ENCODE measurements around the gene CELF1. TPM values are rescaled to one million over a fixed set of nuclear protein-coding genes. Genes with fewer than 3 reads are reported as not detected.

CELF1 gene
- polyA plus RNA-seq, 1 donor from 2014 or later = 209 TPM

GRCh38 chr11:47509077-47509536 lies 43.8 kb downstream of the CELF1 start:
- H3K27me3 ChIP-seq (ENCODE audit: insufficient read depth, low read depth, low read length) = no peaks in the 10 kb centered on the region
- H3K79me2 ChIP-seq (replicated peaks; ENCODE audit: insufficient read depth, low read length) = peaks cover 60% of the 10 kb centered on the region
- H4K20me1 ChIP-seq (ENCODE audit: insufficient read depth) = no peaks in the 10 kb centered on the region
- H3K9ac ChIP-seq (ENCODE audit: low read length) = no peak overlapping the region
- H3K4me3 ChIP-seq (ENCODE audit: low read length) = no peak overlapping the region
- H3K4me2 ChIP-seq (ENCODE audit: low read length) = no peak overlapping the region
- no peaks in the 10 kb centered on the region for H3K36me3 ChIP-seq (ENCODE audit: insufficient read depth, low read length)
- no peaks in the 10 kb centered on the region for H3F3A ChIP-seq (ENCODE audit: insufficient read depth, low read length, poor library complexity, severe bottlenecking)
- TF ChIP-seq EP300 (conservative IDR thresholded peaks at IDR 0.05; ENCODE audit: poor library complexity, severe bottlenecking) (no peak), RAD21 (conservative IDR thresholded peaks at IDR 0.05) (no peak), SMC3 (conservative IDR thresholded peaks at IDR 0.05; ENCODE audit: poor library complexity) (no peak), POLR2AphosphoS5 (IDR thresholded peaks at IDR 0.05) (no peak), REST (IDR thresholded peaks at IDR 0.05; ENCODE audit: borderline replicate concordance) (no peak), EZH2 (IDR thresholded peaks at IDR 0.05; ENCODE audit: borderline replicate concordance, insufficient read depth, low read length, poor library complexity, severe bottlenecking) (no peak), CTCF (IDR thresholded peaks at IDR 0.05; ENCODE audit: poor library complexity, severe bottlenecking) (no peak), MXI1 (conservative IDR thresholded peaks at IDR 0.05; ENCODE audit: poor library complexity, severe bottlenecking) (no peak)
- H3K9me2 ChIP-seq (ENCODE audit: insufficient read depth, low read length) = no peaks in the 10 kb centered on the region
- H3K27ac ChIP-seq (ENCODE audit: low read length) = no peak overlapping the region
- no peak overlapping the region for H2AFZ ChIP-seq (ENCODE audit: low read depth, low read length)
- H3K9me3 ChIP-seq (ENCODE audit: low read length) = no peaks in the 10 kb centered on the region

- Histone ChIP-seq H3K27me3 (ENCODE audit: insufficient read depth, low read depth, low read length) (no peaks in the 10 kb centered on the region), H3K27ac (ENCODE audit: low read length) (no peak overlapping the region), H3K9me3 (ENCODE audit: low read length) (no peaks in the 10 kb centered on the region), H2AFZ (ENCODE audit: low read depth, low read length) (no peak overlapping the region), H3K4me2 (ENCODE audit: low read length) (no peak overlapping the region), H3K4me3 (ENCODE audit: low read length) (no peak overlapping the region), H3K9me2 (ENCODE audit: insufficient read depth, low read length) (no peaks in the 10 kb centered on the region), H3F3A (ENCODE audit: insufficient read depth, low read length, poor library complexity, severe bottlenecking) (no peaks in the 10 kb centered on the region), H3K36me3 (ENCODE audit: insufficient read depth, low read length) (no peaks in the 10 kb centered on the region), H4K20me1 (ENCODE audit: insufficient read depth) (no peaks in the 10 kb centered on the region), H3K9ac (ENCODE audit: low read length) (no peak overlapping the region), H3K79me2 (replicated peaks; ENCODE audit: insufficient read depth, low read length) (peaks cover 63% of the 10 kb centered on the region)
- TF ChIP-seq REST (IDR thresholded peaks at IDR 0.05; ENCODE audit: borderline replicate concordance) = no peak
- TF ChIP-seq EP300 (conservative IDR thresholded peaks at IDR 0.05; ENCODE audit: poor library complexity, severe bottlenecking) = no peak
- TF ChIP-seq SMC3 (conservative IDR thresholded peaks at IDR 0.05; ENCODE audit: poor library complexity) = no peak
- no peak for TF ChIP-seq POLR2AphosphoS5 (IDR thresholded peaks at IDR 0.05)
- TF ChIP-seq RAD21 (conservative IDR thresholded peaks at IDR 0.05) = no peak
- no peak for TF ChIP-seq EZH2 (IDR thresholded peaks at IDR 0.05; ENCODE audit: borderline replicate concordance, insufficient read depth, low read length, poor library complexity, severe bottlenecking)
- no peak for TF ChIP-seq MXI1 (conservative IDR thresholded peaks at IDR 0.05; ENCODE audit: poor library complexity, severe bottlenecking)
- no peak for TF ChIP-seq TAF1 (IDR thresholded peaks at IDR 0.05; ENCODE audit: low read depth)
- TF ChIP-seq CTCF (IDR thresholded peaks at IDR 0.05; ENCODE audit: poor library complexity, severe bottlenecking) = no peak
These were observed 44.5 kb downstream of the CELF1 start for GRCh38 chr11:47508240-47508957.

Measured in neural cell (in vitro differentiated cells).